Epithelial cell of proximal tubule (primary cell): ENCODE data around the gene MFAP2. TPM values are rescaled to one million over a fixed set of nuclear protein-coding genes. Genes with fewer than 3 reads are reported as not detected.

ENCODE experiments used
- DNase-seq: peaks from one replicate; pipeline ENCODE4 v3.0.0-alpha.2; 2011; ENCODE audit warnings: low read depth
- H3K4me3 ChIP-seq: 2 replicates; pipeline ENCODE4 v1.5.1; 2011; ENCODE audit warnings: low read depth, mild to moderate bottlenecking, low read length
- CTCF ChIP-seq: conservative IDR thresholded peaks from 2 replicates; pipeline ENCODE4 v1.5.1; 2012; ENCODE audit warnings: low read depth, mild to moderate bottlenecking, low read length
- total RNA-seq: library from RNA; depleted of rRNA; stranded (reverse); fragments of >200 nt; gene quantifications from 2 replicates; pipeline ENCODE4 v1.2.3, GENCODE V29; 2015

The MFAP2 gene
- total RNA-seq, 1 donor from 2014 or later: 53.2 TPM

- no peak overlapping the region for H3K4me3 ChIP-seq
- no peak for TF ChIP-seq CTCF
- DNase-seq: no peak
Observed at GRCh38 chr1:17013491-17014320, 33.3 kb upstream of the MFAP2 start.

GRCh38 chr1:17012775-17013490 is 32.5 kb upstream of the MFAP2 start:
- no peak for TF ChIP-seq CTCF
- DNase-seq: no peak
- no peak overlapping the region for H3K4me3 ChIP-seq

- no peak for TF ChIP-seq CTCF
- DNase-seq: no peak
- H3K4me3 ChIP-seq: peak within 1 kb of the TSS; percentile 84
Observed at GRCh38 chr1:17011439-17012307, 31.3 kb upstream of the MFAP2 start, which contains the start of gene ATP13A2. Gene ATP13A2 (minus strand): TSS chr1:17011928. CDS start chr1:17011738, 190 bp downstream.

GRCh38 chr1:17011092-17011438 is 30.6 kb upstream of the MFAP2 start:
- peak overlapping the region; percentile 84 for H3K4me3 ChIP-seq
- TF ChIP-seq CTCF: no peak
- DNase-seq: no peak

GRCh38 chr1:17009706-17010105 is 29.3 kb upstream of the MFAP2 start:
- no peak overlapping the region for H3K4me3 ChIP-seq
- no peak for DNase-seq
- no peak for TF ChIP-seq CTCF

- H3K4me3 ChIP-seq: no peak overlapping the region
- DNase-seq: no peak
- TF ChIP-seq CTCF: no peak
Observed at GRCh38 chr1:17008208-17008855, 27.9 kb upstream of the MFAP2 start.
